Muscle of back (tissue), 13 donors: ENCODE measurements around the gene DNAAF8. TPM values are rescaled to one million over a fixed set of nuclear protein-coding genes. Genes with fewer than 3 reads are reported as not detected.

Experiments used
- DNase-seq, 3 donors: peaks; one replicate each; pipeline versions ENCODE4 v3.0.0 to v3.0.0-alpha.2; 2013
- long read RNA-seq, 9 donors: transcript quantifications; one replicate each; lab custom pipeline, GENCODE V29; 2026
- polyA plus RNA-seq, 10 donors: library from polyadenylated mRNA; unstranded; fragments of 120-200 nt; gene quantifications; one replicate each; pipeline ENCODE4 v1.2.1, GENCODE V29; 2013; ENCODE audit not compliant: insufficient read length in 10 of 10

The DNAAF8 gene
- 1 to 10 TPM in 1 of 10 donors, under 1 TPM in 9; 0.35 to 1.0 (median 0.71) TPM for polyA plus RNA-seq
- long read RNA-seq, donor 1: 0 reads
- long read RNA-seq, donor 2: 0 reads
- long read RNA-seq, donor 3: 0 reads
- long read RNA-seq, donor 4: 0 reads
- long read RNA-seq, donor 5, partial matches to known transcripts: 13 of 13 reads
- long read RNA-seq, donor 5, other reads (novel, unspliced or antisense): 0 of 13 reads
- long read RNA-seq, donor 6: 0 reads
- long read RNA-seq, donor 7: 0 reads
- long read RNA-seq, donor 8: 0 reads
- long read RNA-seq, donor 9: 0 reads

GRCh38 chr16:4734063-4734729 is at the start of gene DNAAF8, which contains the start of gene ANKS3:
Gene DNAAF8 (plus strand): TSS chr16:4734537. CDS start chr16:4736515, 1,978 bp downstream.
Gene ANKS3 (minus strand): TSS chr16:4734271. CDS start chr16:4730149, 4,122 bp downstream.
- peak; percentile 95 to 98 (median 96) for DNase-seq

GRCh38 chr16:4684763-4685162 is 49.6 kb upstream of the DNAAF8 start:
- DNase-seq: no peak

- no peak for DNase-seq
Observed at GRCh38 chr16:4685292-4685691, 49.0 kb upstream of the DNAAF8 start.

GRCh38 chr16:4685776-4686496 is 48.4 kb upstream of the DNAAF8 start:
- no peak for DNase-seq

- no peak for DNase-seq
Observed at GRCh38 chr16:4686497-4687210, 47.7 kb upstream of the DNAAF8 start.

- no peak for DNase-seq
Observed at GRCh38 chr16:4687416-4687815, 46.9 kb upstream of the DNAAF8 start.

- no peak for DNase-seq
Observed at GRCh38 chr16:4687946-4688673, 46.2 kb upstream of the DNAAF8 start.

GRCh38 chr16:4688674-4689045 is 45.7 kb upstream of the DNAAF8 start:
- DNase-seq: no peak

GRCh38 chr16:4689091-4689671 is 45.2 kb upstream of the DNAAF8 start:
- DNase-seq: no peak

GRCh38 chr16:4689864-4690704 is 44.3 kb upstream of the DNAAF8 start:
- DNase-seq: no peak

GRCh38 chr16:4690946-4691665 is 43.2 kb upstream of the DNAAF8 start:
- no peak for DNase-seq

- DNase-seq: no peak
Observed at GRCh38 chr16:4691666-4692412, 42.5 kb upstream of the DNAAF8 start.

- DNase-seq: no peak
Observed at GRCh38 chr16:4692460-4693295, 41.7 kb upstream of the DNAAF8 start.

- peak; percentile 97 to 98 (median 97) for DNase-seq
Observed at GRCh38 chr16:4693296-4693955, 40.9 kb upstream of the DNAAF8 start, which contains the start of gene NUDT16L1. Gene NUDT16L1 (plus strand): TSS chr16:4693562. CDS start chr16:4693727, 165 bp downstream.

- DNase-seq: peak in 2 of 3 donors; percentile 48 to 71
Observed at GRCh38 chr16:4693956-4694641, 40.2 kb upstream of the DNAAF8 start.
